GM23338 (cell line): ENCODE results near the gene KARS1. TPM values are rescaled to one million over a fixed set of nuclear protein-coding genes. Genes with fewer than 3 reads are reported as not detected.

Experiments used
- ATAC-seq: fragments of 200-7000 bp; cut with Tn5 transposase; 3 replicates; pipeline ENCODE4 v1.9.1; 2020
- DNase-seq: peaks from one replicate; pipeline ENCODE4 v3.0.0-alpha.2; 2015; ENCODE audit warnings: low spot score
- H2AFZ ChIP-seq: fragments of 200-600 bp; sonication (generic); 2 replicates; pipeline ENCODE4 v1.8.0; 2016; ENCODE audit warnings: antibody characterized with exemption, mild to moderate bottlenecking, moderate library complexity
- H3F3A ChIP-seq: fragments of 200-600 bp; sonication (generic); replicated peaks from 2 replicates; pipeline ENCODE4 v1.8.0; 2017; ENCODE audit warnings: antibody characterized with exemption, mixed run types, low read depth
- H3K27ac ChIP-seq: fragments of 200-600 bp; sonication (generic); 2 replicates; pipeline ENCODE4 v1.6.1; 2016; ENCODE audit warnings: low read depth
- H3K27me3 ChIP-seq: fragments of 200-600 bp; sonication (generic); 2 replicates; pipeline ENCODE4 v1.8.0; 2016; ENCODE audit warnings: mild to moderate bottlenecking, mixed run types, moderate library complexity; ENCODE audit not compliant: insufficient read depth
- H3K36me3 ChIP-seq: fragments of 200-600 bp; sonication (generic); 2 replicates; pipeline ENCODE4 v1.8.0; 2016; ENCODE audit warnings: mild to moderate bottlenecking; ENCODE audit not compliant: insufficient read depth
- H3K4me1 ChIP-seq: fragments of 200-600 bp; sonication (generic); 2 replicates; pipeline ENCODE4 v1.8.0; 2016; ENCODE audit warnings: mild to moderate bottlenecking, moderate library complexity; ENCODE audit not compliant: insufficient read depth
- H3K4me2 ChIP-seq: fragments of 200-600 bp; sonication (generic); 2 replicates; pipeline ENCODE4 v1.7.1; 2017; ENCODE audit warnings: mixed run types
- H3K4me3 ChIP-seq: fragments of 200-600 bp; sonication (generic); 2 replicates; pipeline ENCODE4 v1.6.1; 2016; ENCODE audit warnings: mixed run types
- H3K79me2 ChIP-seq: fragments of 200-600 bp; sonication (generic); replicated peaks from 2 replicates; pipeline ENCODE4 v1.8.0; 2017; ENCODE audit warnings: mild to moderate bottlenecking; ENCODE audit not compliant: insufficient read depth
- H3K9me2 ChIP-seq: fragments of 200-600 bp; sonication (generic); 2 replicates; pipeline ENCODE4 v1.8.0; 2017; ENCODE audit not compliant: insufficient read depth
- H4K20me1 ChIP-seq: fragments of 200-600 bp; sonication (generic); replicated peaks from 2 replicates; pipeline ENCODE4 v1.8.0; 2017; ENCODE audit warnings: mild to moderate bottlenecking; ENCODE audit not compliant: insufficient read depth
- H3K27ac Mint-ChIP-seq: 2 replicates; pipeline ENCODE4 v1.8.0; 2020; ENCODE audit warnings: inconsistent platforms, mild to moderate bottlenecking, moderate library complexity, mixed read lengths
- H3K27me3 Mint-ChIP-seq: 3 replicates; pipeline ENCODE4 v1.8.0; 2022; ENCODE audit warnings: low read depth, mild to moderate bottlenecking, moderate library complexity, mixed read lengths, inconsistent platforms; ENCODE audit not compliant: insufficient read depth, poor library complexity
- H3K36me3 Mint-ChIP-seq: 3 replicates; pipeline ENCODE4 v1.8.0; 2021; ENCODE audit warnings: low read depth, mild to moderate bottlenecking, inconsistent platforms, moderate library complexity, mixed read lengths
- H3K4me1 Mint-ChIP-seq: 3 replicates; pipeline ENCODE4 v1.8.0; 2020; ENCODE audit warnings: mild to moderate bottlenecking, inconsistent platforms, mixed read lengths
- H3K4me3 Mint-ChIP-seq: 3 replicates; pipeline ENCODE4 v1.8.0; 2021; ENCODE audit warnings: moderate library complexity, mild to moderate bottlenecking, inconsistent platforms, mixed read lengths
- H3K9me3 Mint-ChIP-seq: 3 replicates; pipeline ENCODE4 v1.8.0; 2020; ENCODE audit warnings: moderate library complexity, mild to moderate bottlenecking, inconsistent platforms, mixed read lengths
- CREB1 ChIP-seq: fragments of 250-450 bp; sonication (Bioruptor Pico); IDR thresholded peaks from 2 replicates; pipeline ENCODE4 v1.5.0; 2020; ENCODE audit warnings: low read depth, mild to moderate bottlenecking, moderate library complexity
- CTCF ChIP-seq, 2 experiments: fragments of 200-600 bp in 1 of 2; sonication (generic) in 1 of 2; conservative IDR thresholded peaks; 2 replicates each; pipeline versions ENCODE4 v1.5.1 to v1.6.1; 2016 to 2017; ENCODE audit warnings: antibody characterized with exemption in 2 of 2, low read depth in 2 of 2, mild to moderate bottlenecking in 2 of 2, moderate library complexity in 1 of 2
- ETS1 ChIP-seq: IDR thresholded peaks from 2 replicates; pipeline ENCODE4 v1.6.1; 2016; ENCODE audit warnings: antibody characterized with exemption
- EZH2 ChIP-seq: fragments of 200-600 bp; sonication (generic); IDR thresholded peaks from one replicate; pipeline ENCODE4 v1.8.0; 2017; ENCODE audit warnings: antibody characterized with exemption, mild to moderate bottlenecking, low read depth; ENCODE audit not compliant: unreplicated experiment
- EZH2phosphoT487 ChIP-seq: fragments of 200-600 bp; sonication (generic); IDR thresholded peaks from one replicate; pipeline ENCODE4 v1.8.1; 2018; ENCODE audit warnings: antibody characterized with exemption; ENCODE audit not compliant: unreplicated experiment
- JUNB ChIP-seq: IDR thresholded peaks from one replicate; pipeline ENCODE4 v1.6.1; 2016; ENCODE audit warnings: antibody characterized with exemption; ENCODE audit not compliant: unreplicated experiment
- NANOG ChIP-seq: IDR thresholded peaks from 2 replicates; pipeline ENCODE4 v1.6.1; 2016; ENCODE audit warnings: antibody characterized with exemption, borderline replicate concordance
- POLR2AphosphoS5 ChIP-seq: IDR thresholded peaks from 2 replicates; pipeline ENCODE4 v1.6.1; 2016; ENCODE audit warnings: antibody characterized with exemption, low read depth
- STAT1 ChIP-seq: IDR thresholded peaks from one replicate; pipeline ENCODE4 v1.6.1; 2016; ENCODE audit warnings: antibody characterized with exemption; ENCODE audit not compliant: unreplicated experiment
- ZNF114 ChIP-seq: fragments of 250-450 bp; sonication (Bioruptor Pico); IDR thresholded peaks from 2 replicates; pipeline ENCODE4 v1.5.0; 2020; ENCODE audit warnings: mild to moderate bottlenecking, moderate library complexity
- ZNF331 ChIP-seq: fragments of 250-450 bp; sonication (Bioruptor Pico); IDR thresholded peaks from 2 replicates; pipeline ENCODE4 v1.5.0; 2020; ENCODE audit warnings: low read depth, mild to moderate bottlenecking, moderate library complexity
- polyA plus RNA-seq: library from polyadenylated mRNA; unstranded; fragments of >200 nt; fragmentation: Nextera tagmentation; extraction: Ambion mirVana; gene quantifications from 2 replicates; pipeline ENCODE4 v1.2.1, GENCODE V29; 2016
- total RNA-seq: library from RNA; depleted of rRNA; stranded (reverse); fragments of >200 nt; shearing (Covaris generic); gene quantifications from 2 replicates; pipeline ENCODE4 v1.2.3, GENCODE V29; 2014
- TF ChIP-seq, protein P1 (sequence below): IDR thresholded peaks from one replicate; pipeline ENCODE4 v1.6.1; 2018; ENCODE audit warnings: antibody characterized with exemption; ENCODE audit not compliant: unreplicated experiment
- TF ChIP-seq, protein P2 (sequence below): fragments of 250-450 bp; sonication (Bioruptor Pico); IDR thresholded peaks from 2 replicates; pipeline ENCODE4 v1.5.0; 2020; ENCODE audit warnings: mild to moderate bottlenecking, moderate library complexity

The KARS1 gene
- total and polyA plus RNA-seq, 2 experiments from 2014 or later = 220 to 229 TPM

DNA sequence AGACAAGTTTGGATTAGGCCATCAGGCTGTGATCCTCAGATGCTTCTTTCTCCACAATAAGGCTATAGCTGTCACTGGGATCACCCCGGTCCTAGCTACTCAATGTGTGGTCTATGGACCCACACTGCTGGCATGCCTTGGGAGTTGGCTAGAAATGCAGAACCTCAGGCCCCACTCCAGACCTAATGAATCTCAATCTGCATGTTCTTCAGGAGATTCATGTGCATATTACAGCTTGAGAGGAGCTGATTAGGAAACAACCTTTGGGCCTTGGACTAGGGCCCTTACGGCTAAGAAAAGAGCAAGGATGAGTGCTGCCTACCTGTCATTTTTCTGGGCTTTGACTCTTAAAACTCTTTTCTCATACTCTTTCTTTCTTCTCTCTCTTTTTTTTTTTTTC lies 31.8 kb downstream of the KARS1 start:
- no peaks in the 10 kb centered on the region for H3K4me1 ChIP-seq
- no peak overlapping the region for H3K27ac ChIP-seq
- H3K9me2 ChIP-seq = no peaks in the 10 kb centered on the region
- H3K36me3 Mint-ChIP-seq = peaks cover 76% of the 10 kb centered on the region
- no peaks in the 10 kb centered on the region; the same call in none of the 2 replicates for H4K20me1 ChIP-seq
- no peak overlapping the region for H3K4me3 ChIP-seq
- no peaks in the 10 kb centered on the region for H3K27me3 Mint-ChIP-seq
- H3K9me3 Mint-ChIP-seq = no peaks in the 10 kb centered on the region
- ATAC-seq (no peak), DNase-seq (no peak)
- H3F3A ChIP-seq = no peaks in the 10 kb centered on the region
- no peak overlapping the region for H3K4me3 Mint-ChIP-seq
- H3K36me3 ChIP-seq = peaks cover 46% of the 10 kb centered on the region
- no peaks in the 10 kb centered on the region for H3K79me2 ChIP-seq
- no peak overlapping the region for H2AFZ ChIP-seq
- H3K27me3 ChIP-seq = no peaks in the 10 kb centered on the region
- no peak overlapping the region for H3K27ac Mint-ChIP-seq
- TF ChIP-seq EZH2phosphoT487 (no peak), JUNB (no peak), EZH2 (no peak), CTCF (conservative IDR thresholded peaks at IDR 0.05; ENCODE audit: low read depth in 2 of 2) (no peak), ZNF114 (CRISPR knock-in tag) (no peak), CREB1 (no peak), NANOG (no peak), ZNF331 (CRISPR knock-in tag) (no peak), STAT1 (no peak), ETS1 (no peak), POLR2AphosphoS5 (no peak)
- TF ChIP-seq, protein P1, sequence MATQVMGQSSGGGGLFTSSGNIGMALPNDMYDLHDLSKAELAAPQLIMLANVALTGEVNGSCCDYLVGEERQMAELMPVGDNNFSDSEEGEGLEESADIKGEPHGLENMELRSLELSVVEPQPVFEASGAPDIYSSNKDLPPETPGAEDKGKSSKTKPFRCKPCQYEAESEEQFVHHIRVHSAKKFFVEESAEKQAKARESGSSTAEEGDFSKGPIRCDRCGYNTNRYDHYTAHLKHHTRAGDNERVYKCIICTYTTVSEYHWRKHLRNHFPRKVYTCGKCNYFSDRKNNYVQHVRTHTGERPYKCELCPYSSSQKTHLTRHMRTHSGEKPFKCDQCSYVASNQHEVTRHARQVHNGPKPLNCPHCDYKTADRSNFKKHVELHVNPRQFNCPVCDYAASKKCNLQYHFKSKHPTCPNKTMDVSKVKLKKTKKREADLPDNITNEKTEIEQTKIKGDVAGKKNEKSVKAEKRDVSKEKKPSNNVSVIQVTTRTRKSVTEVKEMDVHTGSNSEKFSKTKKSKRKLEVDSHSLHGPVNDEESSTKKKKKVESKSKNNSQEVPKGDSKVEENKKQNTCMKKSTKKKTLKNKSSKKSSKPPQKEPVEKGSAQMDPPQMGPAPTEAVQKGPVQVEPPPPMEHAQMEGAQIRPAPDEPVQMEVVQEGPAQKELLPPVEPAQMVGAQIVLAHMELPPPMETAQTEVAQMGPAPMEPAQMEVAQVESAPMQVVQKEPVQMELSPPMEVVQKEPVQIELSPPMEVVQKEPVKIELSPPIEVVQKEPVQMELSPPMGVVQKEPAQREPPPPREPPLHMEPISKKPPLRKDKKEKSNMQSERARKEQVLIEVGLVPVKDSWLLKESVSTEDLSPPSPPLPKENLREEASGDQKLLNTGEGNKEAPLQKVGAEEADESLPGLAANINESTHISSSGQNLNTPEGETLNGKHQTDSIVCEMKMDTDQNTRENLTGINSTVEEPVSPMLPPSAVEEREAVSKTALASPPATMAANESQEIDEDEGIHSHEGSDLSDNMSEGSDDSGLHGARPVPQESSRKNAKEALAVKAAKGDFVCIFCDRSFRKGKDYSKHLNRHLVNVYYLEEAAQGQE = no peak
- TF ChIP-seq, protein P2, sequence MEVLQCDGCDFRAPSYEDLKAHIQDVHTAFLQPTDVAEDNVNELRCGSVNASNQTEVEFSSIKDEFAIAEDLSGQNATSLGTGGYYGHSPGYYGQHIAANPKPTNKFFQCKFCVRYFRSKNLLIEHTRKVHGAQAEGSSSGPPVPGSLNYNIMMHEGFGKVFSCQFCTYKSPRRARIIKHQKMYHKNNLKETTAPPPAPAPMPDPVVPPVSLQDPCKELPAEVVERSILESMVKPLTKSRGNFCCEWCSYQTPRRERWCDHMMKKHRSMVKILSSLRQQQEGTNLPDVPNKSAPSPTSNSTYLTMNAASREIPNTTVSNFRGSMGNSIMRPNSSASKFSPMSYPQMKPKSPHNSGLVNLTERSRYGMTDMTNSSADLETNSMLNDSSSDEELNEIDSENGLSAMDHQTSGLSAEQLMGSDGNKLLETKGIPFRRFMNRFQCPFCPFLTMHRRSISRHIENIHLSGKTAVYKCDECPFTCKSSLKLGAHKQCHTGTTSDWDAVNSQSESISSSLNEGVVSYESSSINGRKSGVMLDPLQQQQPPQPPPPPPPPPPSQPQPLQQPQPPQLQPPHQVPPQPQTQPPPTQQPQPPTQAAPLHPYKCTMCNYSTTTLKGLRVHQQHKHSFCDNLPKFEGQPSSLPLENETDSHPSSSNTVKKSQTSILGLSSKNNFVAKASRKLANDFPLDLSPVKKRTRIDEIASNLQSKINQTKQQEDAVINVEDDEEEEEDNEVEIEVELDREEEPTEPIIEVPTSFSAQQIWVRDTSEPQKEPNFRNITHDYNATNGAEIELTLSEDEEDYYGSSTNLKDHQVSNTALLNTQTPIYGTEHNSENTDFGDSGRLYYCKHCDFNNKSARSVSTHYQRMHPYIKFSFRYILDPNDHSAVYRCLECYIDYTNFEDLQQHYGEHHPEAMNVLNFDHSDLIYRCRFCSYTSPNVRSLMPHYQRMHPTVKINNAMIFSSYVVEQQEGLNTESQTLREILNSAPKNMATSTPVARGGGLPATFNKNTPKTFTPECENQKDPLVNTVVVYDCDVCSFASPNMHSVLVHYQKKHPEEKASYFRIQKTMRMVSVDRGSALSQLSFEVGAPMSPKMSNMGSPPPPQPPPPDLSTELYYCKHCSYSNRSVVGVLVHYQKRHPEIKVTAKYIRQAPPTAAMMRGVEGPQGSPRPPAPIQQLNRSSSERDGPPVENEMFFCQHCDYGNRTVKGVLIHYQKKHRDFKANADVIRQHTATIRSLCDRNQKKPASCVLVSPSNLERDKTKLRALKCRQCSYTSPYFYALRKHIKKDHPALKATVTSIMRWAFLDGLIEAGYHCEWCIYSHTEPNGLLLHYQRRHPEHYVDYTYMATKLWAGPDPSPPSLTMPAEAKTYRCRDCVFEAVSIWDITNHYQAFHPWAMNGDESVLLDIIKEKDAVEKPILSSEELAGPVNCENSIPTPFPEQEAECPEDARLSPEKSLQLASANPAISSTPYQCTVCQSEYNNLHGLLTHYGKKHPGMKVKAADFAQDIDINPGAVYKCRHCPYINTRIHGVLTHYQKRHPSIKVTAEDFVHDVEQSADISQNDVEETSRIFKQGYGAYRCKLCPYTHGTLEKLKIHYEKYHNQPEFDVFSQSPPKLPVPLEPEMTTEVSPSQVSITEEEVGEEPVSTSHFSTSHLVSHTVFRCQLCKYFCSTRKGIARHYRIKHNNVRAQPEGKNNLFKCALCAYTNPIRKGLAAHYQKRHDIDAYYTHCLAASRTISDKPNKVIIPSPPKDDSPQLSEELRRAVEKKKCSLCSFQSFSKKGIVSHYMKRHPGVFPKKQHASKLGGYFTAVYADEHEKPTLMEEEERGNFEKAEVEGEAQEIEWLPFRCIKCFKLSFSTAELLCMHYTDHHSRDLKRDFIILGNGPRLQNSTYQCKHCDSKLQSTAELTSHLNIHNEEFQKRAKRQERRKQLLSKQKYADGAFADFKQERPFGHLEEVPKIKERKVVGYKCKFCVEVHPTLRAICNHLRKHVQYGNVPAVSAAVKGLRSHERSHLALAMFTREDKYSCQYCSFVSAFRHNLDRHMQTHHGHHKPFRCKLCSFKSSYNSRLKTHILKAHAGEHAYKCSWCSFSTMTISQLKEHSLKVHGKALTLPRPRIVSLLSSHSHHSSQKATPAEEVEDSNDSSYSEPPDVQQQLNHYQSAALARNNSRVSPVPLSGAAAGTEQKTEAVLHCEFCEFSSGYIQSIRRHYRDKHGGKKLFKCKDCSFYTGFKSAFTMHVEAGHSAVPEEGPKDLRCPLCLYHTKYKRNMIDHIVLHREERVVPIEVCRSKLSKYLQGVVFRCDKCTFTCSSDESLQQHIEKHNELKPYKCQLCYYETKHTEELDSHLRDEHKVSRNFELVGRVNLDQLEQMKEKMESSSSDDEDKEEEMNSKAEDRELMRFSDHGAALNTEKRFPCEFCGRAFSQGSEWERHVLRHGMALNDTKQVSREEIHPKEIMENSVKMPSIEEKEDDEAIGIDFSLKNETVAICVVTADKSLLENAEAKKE (CRISPR knock-in tag) = no peak
- H3K4me1 Mint-ChIP-seq = no peaks in the 10 kb centered on the region
- H3K4me2 ChIP-seq = no peak overlapping the region
